Measurements from ENCODE around the gene CRELD1.
"Not testable (repeated sequence)": the region's sequence is repeated elsewhere in the genome, so short reads cannot be mapped to it uniquely, and the experiment has no call there.

Gene CRELD1

DNA sequence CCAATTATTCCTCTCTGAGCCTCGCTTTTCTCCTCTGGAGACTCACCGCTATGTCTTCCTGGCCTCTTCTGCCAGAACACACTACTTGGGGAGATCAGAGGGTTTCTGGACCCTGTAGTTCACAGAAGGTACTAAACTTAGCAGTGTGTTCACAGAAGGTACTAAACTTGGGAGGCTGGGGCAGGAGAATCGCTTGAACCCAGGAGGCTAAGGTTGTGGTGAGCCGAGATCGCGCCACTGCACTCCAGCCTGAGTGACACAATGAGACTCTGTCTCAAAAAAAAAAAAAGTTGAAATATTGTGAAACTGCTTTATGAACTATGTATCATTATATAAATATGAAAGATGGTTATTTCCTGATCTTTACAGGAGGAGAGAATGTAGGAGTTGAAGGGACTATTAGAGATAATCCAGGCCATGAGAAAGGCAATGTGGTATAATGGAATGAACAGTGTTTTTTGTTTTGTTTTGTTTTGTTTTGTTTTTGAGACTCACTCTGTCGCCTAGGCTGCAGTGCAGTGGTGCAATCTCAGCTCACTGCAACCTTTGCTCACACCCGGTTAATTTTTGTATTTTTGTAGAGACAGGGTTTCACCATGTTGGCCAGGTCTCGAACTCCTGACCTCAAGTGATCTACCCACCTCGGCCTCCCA, 36.8 kb upstream of the CRELD1 start:
- H3K27me3 ChIP-seq (ENCODE audit: control insufficient read depth, insufficient read depth, low read length); H3K9me3 ChIP-seq (replicated peaks; ENCODE audit: low read length); H3K4me3 ChIP-seq (ENCODE audit: low read length); H3K9ac ChIP-seq (ENCODE audit: low read depth, low read length); H3K4me2 ChIP-seq (ENCODE audit: low read length): not testable (repeated sequence)
- Histone ChIP-seq H3K36me3 (ENCODE audit: insufficient read depth, low read length) (peaks cover 22% of the 10 kb centered on the region), H3K4me1 (ENCODE audit: control insufficient read depth, insufficient read depth, low read length) (peaks cover 58% of the 10 kb centered on the region)

DNA sequence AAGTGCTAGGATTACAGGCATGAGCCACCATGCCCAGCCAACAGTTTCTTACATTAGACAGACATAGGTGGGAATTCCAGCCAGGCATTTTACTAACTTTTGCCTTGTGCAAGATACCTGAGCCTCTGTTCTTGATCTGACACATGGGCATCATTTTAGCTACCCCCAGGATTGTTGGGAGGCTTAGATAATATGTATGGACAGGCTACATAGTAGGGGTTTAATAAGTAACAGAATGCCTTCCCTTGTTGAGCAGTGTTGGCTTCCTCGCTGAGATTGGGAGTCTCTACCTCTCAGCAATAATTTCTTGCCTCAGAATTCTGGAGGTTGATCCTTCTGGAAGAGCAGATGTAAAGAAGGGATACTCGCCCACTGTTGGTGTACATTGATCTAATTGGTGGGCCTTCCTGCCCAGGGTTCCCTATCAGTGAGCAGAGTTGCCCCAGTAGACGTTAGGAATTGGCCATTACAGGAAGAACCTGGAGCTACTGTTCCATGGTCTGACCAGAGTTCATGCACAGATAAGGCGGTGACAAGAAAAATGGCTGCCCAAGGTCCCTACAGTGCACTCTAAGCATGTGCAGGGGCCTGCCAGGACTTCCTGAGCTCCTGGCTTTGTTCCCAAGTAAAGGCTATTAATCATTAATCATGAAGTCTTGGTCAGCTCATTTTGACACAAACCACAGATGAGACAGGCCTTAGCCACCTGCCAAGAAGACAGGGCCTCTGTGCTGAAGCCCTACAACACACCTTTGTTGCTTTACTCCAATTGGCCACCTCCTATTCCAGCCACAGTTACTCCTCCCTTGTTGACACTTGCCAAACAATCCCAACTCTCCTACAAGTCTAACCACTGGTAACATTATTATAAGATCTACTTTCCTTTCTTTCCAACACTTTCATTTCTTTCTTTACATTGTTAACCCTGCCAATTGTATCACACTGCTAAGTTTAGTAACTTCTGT, 35.9 kb upstream of the CRELD1 start:
- no peaks in the 10 kb centered on the region for H3K27me3 ChIP-seq (ENCODE audit: control insufficient read depth, insufficient read depth, low read length)
- H3K9ac ChIP-seq (ENCODE audit: low read depth, low read length), result no peak overlapping the region
- peaks cover 17% of the 10 kb centered on the region for H3K36me3 ChIP-seq (ENCODE audit: insufficient read depth, low read length)
- H3K4me3 ChIP-seq (ENCODE audit: low read length), result no peak overlapping the region
- peaks cover 57% of the 10 kb centered on the region for H3K4me1 ChIP-seq (ENCODE audit: control insufficient read depth, insufficient read depth, low read length)
- no peak overlapping the region for H3K4me2 ChIP-seq (ENCODE audit: low read length)
- no peaks in the 10 kb centered on the region for H3K9me3 ChIP-seq (replicated peaks; ENCODE audit: low read length)

DNA sequence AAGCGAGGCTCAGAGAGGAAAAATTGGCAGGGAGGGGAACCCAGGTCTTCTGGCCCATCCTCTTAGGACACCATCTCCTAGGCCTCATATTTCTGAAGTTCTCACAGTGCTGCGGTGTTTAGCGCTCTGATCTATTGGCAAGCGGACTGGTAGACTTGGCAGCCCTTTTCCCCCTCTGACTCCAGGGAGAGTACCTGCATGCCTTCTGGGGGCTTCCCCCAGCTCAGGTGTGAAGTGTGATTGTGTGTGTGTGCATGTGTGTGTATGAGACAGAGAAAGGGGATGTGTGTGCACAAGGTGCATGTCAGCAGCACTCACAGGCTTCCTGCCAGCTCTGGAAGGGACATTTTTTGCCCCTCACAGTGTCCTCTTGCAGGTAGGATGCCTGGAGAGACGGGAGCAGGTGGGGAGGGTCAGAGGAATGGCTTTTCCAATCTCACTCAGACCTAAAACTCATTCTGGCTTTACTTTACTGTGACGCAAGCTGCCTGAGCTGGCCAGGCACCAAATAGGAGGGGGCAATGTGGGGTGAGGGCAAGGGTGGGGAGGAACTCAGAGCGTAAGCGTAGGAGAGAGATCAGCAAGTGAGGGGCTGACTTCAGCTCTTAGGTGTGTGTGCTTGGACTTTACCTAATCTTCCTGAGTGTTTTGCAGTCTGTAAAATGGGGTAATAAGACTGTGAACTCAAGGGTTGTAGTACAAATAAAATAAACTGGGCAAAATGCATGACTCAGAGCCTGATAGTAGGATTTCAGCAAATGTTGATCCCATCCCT, 35.0 kb upstream of the CRELD1 start:
- Histone ChIP-seq H3K4me3 (ENCODE audit: low read length) (no peak overlapping the region), H3K9ac (ENCODE audit: low read depth, low read length) (no peak overlapping the region), H3K36me3 (ENCODE audit: insufficient read depth, low read length) (peaks cover 7% of the 10 kb centered on the region), H3K27me3 (ENCODE audit: control insufficient read depth, insufficient read depth, low read length) (no peaks in the 10 kb centered on the region), H3K9me3 (replicated peaks; ENCODE audit: low read length) (no peaks in the 10 kb centered on the region), H3K4me2 (ENCODE audit: low read length) (no peak overlapping the region), H3K4me1 (ENCODE audit: control insufficient read depth, insufficient read depth, low read length) (peaks cover 57% of the 10 kb centered on the region)

DNA sequence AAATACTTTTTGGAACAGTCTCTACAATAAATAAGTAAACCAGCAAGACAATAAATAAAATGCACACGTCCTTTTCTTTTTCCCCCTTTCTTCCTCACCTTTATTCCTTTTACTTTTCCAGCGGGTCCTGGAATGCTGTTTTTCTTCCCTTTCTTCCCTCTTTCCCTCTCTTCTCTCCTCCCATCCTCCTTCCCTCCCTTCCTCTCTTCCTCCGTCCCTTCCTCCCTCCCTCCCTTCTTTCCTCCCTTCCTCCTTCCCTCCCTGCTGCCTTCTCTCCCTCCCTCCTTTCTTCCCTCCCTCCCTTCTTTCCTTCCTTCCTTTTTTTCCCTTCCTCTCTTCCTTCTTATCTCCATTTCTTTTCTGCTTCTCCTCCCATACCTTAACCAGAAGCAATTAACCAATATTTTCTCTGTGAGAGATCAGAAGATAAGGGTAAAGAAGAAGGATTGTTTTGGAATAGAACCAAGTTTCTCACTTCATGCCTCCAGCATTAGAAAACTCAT, 34.3 kb upstream of the CRELD1 start:
- H3K4me2 ChIP-seq (ENCODE audit: low read length), result no peak overlapping the region
- H3K9me3 ChIP-seq (replicated peaks; ENCODE audit: low read length), result no peaks in the 10 kb centered on the region
- H3K9ac ChIP-seq (ENCODE audit: low read depth, low read length), result no peak overlapping the region
- peaks cover 6% of the 10 kb centered on the region for H3K36me3 ChIP-seq (ENCODE audit: insufficient read depth, low read length)
- no peak overlapping the region for H3K4me3 ChIP-seq (ENCODE audit: low read length)
- no peaks in the 10 kb centered on the region for H3K27me3 ChIP-seq (ENCODE audit: control insufficient read depth, insufficient read depth, low read length)
- peaks cover 56% of the 10 kb centered on the region for H3K4me1 ChIP-seq (ENCODE audit: control insufficient read depth, insufficient read depth, low read length)

DNA sequence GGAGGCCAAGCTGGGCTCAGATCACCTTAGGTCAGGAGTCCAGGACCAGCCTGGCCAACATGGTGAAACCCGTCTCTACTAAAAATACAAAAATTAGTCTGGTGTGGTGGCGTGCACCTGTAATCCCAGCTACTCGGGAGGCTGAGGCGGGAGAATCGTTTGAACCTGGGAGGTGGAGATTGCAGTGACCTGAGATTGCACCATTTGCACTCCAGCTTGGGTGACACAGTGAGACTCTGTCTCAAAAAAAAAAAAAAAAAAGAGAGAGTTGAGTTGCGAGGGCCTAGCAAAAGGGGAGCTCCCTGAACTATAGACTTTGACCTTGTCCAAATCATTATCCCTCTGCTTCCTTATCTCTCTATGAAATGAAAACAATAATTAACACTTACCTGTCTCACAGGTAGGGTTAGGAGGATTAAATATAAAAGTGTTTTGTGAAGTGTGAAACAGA, 32.6 kb upstream of the CRELD1 start:
- not testable (repeated sequence) for H3K36me3 ChIP-seq (ENCODE audit: insufficient read depth, low read length); H3K9me3 ChIP-seq (replicated peaks; ENCODE audit: low read length); H3K9ac ChIP-seq (ENCODE audit: low read depth, low read length); H3K4me2 ChIP-seq (ENCODE audit: low read length); H3K4me3 ChIP-seq (ENCODE audit: low read length); H3K27me3 ChIP-seq (ENCODE audit: control insufficient read depth, insufficient read depth, low read length)
- peaks cover 49% of the 10 kb centered on the region for H3K4me1 ChIP-seq (ENCODE audit: control insufficient read depth, insufficient read depth, low read length)

DNA sequence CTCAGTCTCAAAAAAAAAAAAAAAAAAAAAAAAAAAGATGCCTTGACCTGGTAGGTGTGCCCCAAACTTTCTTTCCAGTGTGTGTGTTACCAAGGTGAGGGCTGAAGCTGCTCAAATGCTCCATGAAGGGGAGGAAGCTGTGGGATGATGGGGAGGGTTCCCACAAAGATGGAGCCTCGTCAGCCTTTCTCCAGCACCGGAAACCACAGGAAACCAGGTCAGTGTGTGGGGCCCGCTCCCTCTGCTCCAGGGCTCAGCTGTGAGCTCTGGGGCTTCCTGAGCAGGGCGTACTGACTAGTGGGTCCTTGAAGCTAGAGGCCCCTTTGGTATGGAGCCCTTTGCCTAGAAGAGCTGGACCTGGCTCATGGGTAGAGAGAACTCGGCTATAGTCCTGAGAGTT, 31.7 kb upstream of the CRELD1 start:
- H3K9me3 ChIP-seq (replicated peaks; ENCODE audit: low read length), result no peaks in the 10 kb centered on the region
- no peaks in the 10 kb centered on the region for H3K27me3 ChIP-seq (ENCODE audit: control insufficient read depth, insufficient read depth, low read length)
- no peak overlapping the region for H3K4me3 ChIP-seq (ENCODE audit: low read length)
- H3K9ac ChIP-seq (ENCODE audit: low read depth, low read length), result no peak overlapping the region
- H3K4me1 ChIP-seq (ENCODE audit: control insufficient read depth, insufficient read depth, low read length), result peaks cover 44% of the 10 kb centered on the region
- H3K4me2 ChIP-seq (ENCODE audit: low read length), result no peak overlapping the region
- H3K36me3 ChIP-seq (ENCODE audit: insufficient read depth, low read length), result no peaks in the 10 kb centered on the region

DNA sequence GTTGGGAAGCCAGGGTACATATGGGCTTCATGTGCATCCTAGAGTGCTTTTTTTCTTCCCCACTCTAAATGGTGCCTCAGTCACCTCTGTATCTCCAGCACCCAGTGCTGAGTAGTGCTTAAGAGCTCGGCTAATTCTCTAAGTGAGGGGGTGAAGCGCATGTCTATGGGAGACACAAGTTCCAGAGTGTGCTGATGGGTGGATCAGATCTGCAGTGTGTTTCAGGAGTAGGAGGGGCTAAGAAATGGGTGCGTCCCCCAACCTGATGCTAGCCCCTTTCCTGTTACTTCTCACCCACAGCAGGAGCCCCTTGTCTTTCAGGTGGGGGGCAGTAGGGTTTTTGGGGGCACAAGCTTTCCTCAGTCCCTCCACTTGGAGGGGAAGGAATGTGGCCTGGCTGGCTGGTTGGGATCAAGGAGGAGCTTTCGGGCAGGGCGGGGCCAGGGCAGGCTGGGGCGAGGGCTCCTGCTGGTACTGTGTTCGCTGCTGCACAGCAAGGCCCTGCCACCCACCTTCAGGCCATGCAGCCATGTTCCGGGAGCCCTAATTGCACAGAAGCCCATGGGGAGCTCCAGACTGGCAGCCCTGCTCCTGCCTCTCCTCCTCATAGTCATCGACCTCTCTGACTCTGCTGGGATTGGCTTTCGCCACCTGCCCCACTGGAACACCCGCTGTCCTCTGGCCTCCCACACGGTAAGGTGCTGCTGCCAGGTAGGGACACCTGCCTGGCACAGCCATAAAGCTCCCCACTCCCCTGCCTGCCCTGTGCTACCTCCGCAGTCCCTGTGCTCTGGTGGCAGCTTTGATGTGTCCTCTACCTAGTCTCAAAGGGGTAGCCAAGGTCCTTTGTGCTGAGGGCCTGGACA, 31.0 kb upstream of the CRELD1 start, which contains the start of gene IL17RE:
IL17RE (plus strand) TSS at position 477 of the 866 bp plus-strand sequence; CDS start at position 562, 85 bp downstream.
- peak within 1 kb of the TSS; percentile 72 for H3K9ac ChIP-seq (ENCODE audit: low read depth, low read length)

DNA sequence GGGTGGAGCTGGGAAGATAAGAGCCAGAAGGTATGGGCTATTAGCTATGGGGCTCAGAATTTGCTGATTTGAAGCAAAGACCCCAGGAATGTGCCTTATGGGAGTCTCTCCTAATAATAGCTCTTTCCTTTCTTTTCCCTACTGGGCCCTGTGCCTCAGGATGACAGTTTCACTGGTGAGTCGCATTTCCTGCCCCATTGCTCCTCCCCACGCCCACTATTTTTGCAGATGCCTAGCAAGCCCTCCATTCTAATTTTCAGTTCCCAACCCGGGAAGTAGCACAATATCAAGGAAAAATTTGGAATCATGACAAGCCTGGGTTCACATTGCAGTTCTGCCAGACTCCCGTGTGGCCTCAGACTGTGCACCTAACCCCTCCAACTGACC, 30.4 kb upstream of the CRELD1 start:
- H3K4me2 ChIP-seq (ENCODE audit: low read length), result peak overlapping the region; percentile 69
- peak overlapping the region; percentile 57 for H3K4me3 ChIP-seq (ENCODE audit: low read length)
- H3K27me3 ChIP-seq (ENCODE audit: control insufficient read depth, insufficient read depth, low read length), result no peaks in the 10 kb centered on the region
- no peaks in the 10 kb centered on the region for H3K36me3 ChIP-seq (ENCODE audit: insufficient read depth, low read length)
- H3K9ac ChIP-seq (ENCODE audit: low read depth, low read length), result peak overlapping the region; percentile 72
- H3K9me3 ChIP-seq (replicated peaks; ENCODE audit: low read length), result no peaks in the 10 kb centered on the region
- peaks cover 33% of the 10 kb centered on the region for H3K4me1 ChIP-seq (ENCODE audit: control insufficient read depth, insufficient read depth, low read length)

More for the DNA sequence above, 31.0 kb upstream of the CRELD1 start, which contains the start of gene IL17RE:
- Histone ChIP-seq H3K36me3 (ENCODE audit: insufficient read depth, low read length) (no peaks in the 10 kb centered on the region), H3K9me3 (replicated peaks; ENCODE audit: low read length) (no peaks in the 10 kb centered on the region), H3K4me2 (ENCODE audit: low read length) (peak within 1 kb of the TSS; percentile 69), H3K4me3 (ENCODE audit: low read length) (peak within 1 kb of the TSS; percentile 57), H3K27me3 (ENCODE audit: control insufficient read depth, insufficient read depth, low read length) (no peaks in the 10 kb centered on the region), H3K4me1 (ENCODE audit: control insufficient read depth, insufficient read depth, low read length) (peaks cover 39% of the 10 kb centered on the region)

DNA sequence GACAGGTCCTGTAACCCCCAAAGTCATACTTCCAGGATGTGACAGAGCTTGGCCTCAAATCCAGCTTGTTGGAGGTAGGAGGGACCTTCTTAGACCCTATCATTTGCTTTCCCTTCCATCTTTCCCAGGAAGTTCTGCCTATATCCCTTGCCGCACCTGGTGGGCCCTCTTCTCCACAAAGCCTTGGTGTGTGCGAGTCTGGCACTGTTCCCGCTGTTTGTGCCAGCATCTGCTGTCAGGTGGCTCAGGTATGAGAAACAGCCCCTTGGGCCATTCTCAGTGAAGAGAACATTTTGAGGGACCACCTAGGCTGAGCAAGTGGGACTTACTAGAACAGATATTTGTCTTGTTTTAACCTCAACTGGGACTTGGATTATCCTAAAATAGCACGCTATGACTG, 29.7 kb upstream of the CRELD1 start:
- Histone ChIP-seq H3K36me3 (ENCODE audit: insufficient read depth, low read length) (no peaks in the 10 kb centered on the region), H3K9me3 (replicated peaks; ENCODE audit: low read length) (no peaks in the 10 kb centered on the region), H3K9ac (ENCODE audit: low read depth, low read length) (peak overlapping the region; percentile 72), H3K4me3 (ENCODE audit: low read length) (no peak overlapping the region), H3K4me1 (ENCODE audit: control insufficient read depth, insufficient read depth, low read length) (peaks cover 26% of the 10 kb centered on the region), H3K27me3 (ENCODE audit: control insufficient read depth, insufficient read depth, low read length) (no peaks in the 10 kb centered on the region), H3K4me2 (ENCODE audit: low read length) (peak overlapping the region; percentile 69)

DNA sequence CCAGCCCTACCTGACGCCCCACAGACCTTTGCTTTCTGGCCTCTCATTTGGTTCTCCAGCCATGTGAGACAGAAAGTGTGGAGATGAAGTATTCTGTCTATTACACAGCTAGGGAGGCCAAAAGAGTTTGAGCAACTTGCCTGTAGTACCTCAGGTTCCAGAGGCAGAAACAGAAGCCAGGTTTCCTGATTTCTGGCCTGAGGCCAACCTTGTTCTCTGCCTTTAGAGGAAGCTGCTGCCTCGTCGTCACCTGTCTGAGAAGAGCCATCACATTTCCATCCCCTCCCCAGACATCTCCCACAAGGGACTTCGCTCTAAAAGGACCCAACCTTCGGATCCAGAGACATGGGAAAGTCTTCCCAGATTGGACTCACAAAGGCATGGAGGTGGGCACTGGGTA, 27.2 kb upstream of the CRELD1 start:
- H3K27me3 ChIP-seq (ENCODE audit: control insufficient read depth, insufficient read depth, low read length), result no peaks in the 10 kb centered on the region
- H3K4me1 ChIP-seq (ENCODE audit: control insufficient read depth, insufficient read depth, low read length), result peaks cover 27% of the 10 kb centered on the region
- no peak overlapping the region for H3K4me3 ChIP-seq (ENCODE audit: low read length)
- no peak overlapping the region for H3K4me2 ChIP-seq (ENCODE audit: low read length)
- no peaks in the 10 kb centered on the region for H3K9me3 ChIP-seq (replicated peaks; ENCODE audit: low read length)
- H3K36me3 ChIP-seq (ENCODE audit: insufficient read depth, low read length), result no peaks in the 10 kb centered on the region
- H3K9ac ChIP-seq (ENCODE audit: low read depth, low read length), result no peak overlapping the region

All from skeletal muscle satellite cell (primary cell).